Retinal pigment epithelial cell (primary cell): ENCODE data around the gene ARL16.

ENCODE experiments used
- DNase-seq: peaks from one replicate; pipeline ENCODE4 v3.0.0-alpha.2; 2010; ENCODE audit warnings: low read depth
- H3K4me3 ChIP-seq: 2 replicates; pipeline ENCODE4 v1.5.1; 2011; ENCODE audit warnings: mild to moderate bottlenecking, low read length, control low read depth, moderate library complexity
- TF ChIP-seq, protein P1 (sequence below): conservative IDR thresholded peaks from 2 replicates; pipeline ENCODE4 v1.5.1; 2011; ENCODE audit warnings: low read depth, low read length, control low read depth, inconsistent platforms

The ARL16 gene

DNA sequence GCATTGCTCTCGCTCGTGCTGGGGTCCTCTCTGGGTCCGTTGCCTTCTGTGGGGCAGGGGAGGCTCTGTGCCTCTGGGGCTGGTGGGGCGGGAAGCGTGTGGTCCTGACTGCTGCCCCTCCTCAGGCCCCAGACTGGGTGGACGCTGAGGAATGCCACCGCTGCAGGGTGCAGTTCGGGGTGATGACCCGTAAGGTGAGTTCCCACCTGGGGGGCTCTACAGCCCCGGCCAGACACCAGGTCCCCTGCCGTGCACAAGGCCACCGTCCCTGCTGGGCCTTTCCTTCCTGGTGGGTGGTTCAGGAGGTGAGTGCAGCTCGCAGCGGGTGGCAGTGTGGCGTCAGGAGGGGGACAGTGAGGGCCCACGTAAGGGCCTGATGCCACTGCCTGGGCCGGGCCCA, 7.0 kb upstream of the ARL16 start:
- DNase-seq: no peak
- TF ChIP-seq, protein P1, sequence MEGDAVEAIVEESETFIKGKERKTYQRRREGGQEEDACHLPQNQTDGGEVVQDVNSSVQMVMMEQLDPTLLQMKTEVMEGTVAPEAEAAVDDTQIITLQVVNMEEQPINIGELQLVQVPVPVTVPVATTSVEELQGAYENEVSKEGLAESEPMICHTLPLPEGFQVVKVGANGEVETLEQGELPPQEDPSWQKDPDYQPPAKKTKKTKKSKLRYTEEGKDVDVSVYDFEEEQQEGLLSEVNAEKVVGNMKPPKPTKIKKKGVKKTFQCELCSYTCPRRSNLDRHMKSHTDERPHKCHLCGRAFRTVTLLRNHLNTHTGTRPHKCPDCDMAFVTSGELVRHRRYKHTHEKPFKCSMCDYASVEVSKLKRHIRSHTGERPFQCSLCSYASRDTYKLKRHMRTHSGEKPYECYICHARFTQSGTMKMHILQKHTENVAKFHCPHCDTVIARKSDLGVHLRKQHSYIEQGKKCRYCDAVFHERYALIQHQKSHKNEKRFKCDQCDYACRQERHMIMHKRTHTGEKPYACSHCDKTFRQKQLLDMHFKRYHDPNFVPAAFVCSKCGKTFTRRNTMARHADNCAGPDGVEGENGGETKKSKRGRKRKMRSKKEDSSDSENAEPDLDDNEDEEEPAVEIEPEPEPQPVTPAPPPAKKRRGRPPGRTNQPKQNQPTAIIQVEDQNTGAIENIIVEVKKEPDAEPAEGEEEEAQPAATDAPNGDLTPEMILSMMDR: no peak
- no peak overlapping the region for H3K4me3 ChIP-seq

DNA sequence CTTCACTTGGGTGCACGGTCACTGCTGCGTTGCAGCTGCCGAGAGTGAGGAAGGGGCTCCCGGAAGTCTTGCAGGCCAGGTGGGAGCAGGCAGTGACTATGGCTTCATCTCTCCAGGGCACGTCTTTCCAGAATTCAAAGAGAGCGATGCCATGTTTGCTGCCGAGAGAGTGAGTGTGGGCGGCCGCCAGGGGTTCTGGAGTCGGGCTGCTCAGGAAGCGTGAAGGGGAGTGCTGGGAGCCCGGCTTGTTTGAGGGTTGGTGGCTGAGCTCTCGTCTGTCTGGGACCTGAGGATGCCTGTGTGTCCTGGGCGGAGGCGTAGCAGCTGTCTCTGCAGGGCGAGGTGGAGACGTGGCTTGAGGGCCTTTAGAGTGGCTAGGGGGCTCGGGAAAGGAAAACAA, 6.5 kb upstream of the ARL16 start:
- TF ChIP-seq, protein P1: no peak
- no peak for DNase-seq

DNA sequence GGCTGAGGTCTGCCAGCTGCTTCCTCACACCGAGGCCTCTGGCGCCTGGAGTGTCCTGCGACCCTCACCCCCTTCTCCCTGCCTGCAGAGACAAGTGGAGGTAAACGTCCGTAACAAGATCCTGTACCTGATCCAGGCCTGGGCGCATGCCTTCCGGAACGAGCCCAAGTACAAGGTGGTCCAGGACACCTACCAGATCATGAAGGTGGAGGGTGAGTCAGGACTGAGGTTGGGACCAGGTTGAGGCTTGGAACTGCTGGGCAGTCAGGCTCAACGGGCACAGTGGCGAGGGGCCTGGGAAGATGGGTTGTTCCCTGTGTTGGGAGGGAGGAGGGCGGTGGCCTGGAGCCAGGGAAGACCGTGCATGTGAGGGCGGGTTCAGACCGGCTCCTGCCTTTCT, 5.0 kb upstream of the ARL16 start:
- TF ChIP-seq, protein P1: no peak
- no peak for DNase-seq
- H3K4me3 ChIP-seq: no peak overlapping the region

More for the DNA sequence above, 6.5 kb upstream of the ARL16 start:
- no peak overlapping the region for H3K4me3 ChIP-seq

DNA sequence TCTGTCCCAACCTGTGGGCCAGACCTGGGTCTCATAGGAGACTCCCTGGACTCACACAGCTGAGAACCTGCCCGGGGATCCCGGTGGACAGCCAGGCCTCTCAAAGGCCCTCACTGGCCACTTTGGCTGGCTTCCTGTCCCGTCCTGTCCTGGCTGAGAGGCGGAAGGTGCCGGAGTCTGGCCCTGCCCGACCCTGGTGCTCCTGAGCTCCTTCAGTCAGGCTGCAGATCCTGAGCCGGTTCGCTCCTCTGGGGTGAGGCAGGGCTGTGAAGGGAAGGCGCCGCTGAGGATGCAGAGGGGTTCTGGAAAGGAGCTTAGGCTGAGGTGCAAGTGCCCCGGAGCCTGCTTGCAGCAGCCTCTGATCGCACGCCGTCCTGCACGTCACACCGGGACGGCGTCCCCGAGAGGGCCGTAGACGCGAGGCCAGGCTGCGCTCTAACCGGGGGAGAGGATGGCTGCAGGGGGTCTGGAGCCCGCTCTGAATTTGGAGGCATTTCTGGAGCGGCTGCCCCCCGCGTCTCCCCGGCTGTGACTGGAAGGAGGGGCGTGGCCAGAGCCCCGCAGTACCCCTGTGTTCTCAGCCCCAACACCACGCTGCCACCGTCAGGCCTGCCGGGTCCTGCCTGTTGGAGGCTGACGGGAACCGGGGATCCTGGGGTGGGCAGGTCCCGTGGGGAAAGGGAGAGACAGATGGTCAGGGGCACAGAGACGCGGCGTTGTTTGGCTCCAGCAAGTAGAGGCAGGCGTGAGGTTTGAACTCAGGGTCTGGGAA, 4.4 kb upstream of the ARL16 start:
- TF ChIP-seq, protein P1: no peak
- no peak for DNase-seq
- H3K4me3 ChIP-seq: no peak overlapping the region

DNA sequence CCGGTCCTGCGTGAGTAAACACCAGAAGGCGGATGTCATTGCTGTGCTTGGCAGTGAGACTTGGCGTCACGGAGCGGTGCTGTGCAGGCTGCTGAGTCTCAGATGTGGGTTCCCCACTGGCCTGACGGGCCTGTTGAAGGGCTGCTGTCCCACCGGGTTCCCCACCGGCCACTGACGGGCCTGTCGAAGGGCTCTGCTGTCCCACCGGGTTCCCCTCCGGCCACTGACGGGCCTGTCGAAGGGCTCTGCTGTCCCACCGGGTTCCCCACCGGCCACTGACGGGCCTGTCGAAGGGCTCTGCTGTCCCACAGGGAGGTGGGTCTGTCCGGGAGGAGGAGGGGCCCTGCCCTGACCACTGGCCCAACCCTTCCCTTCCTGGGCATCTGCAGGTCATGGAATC, 3.0 kb upstream of the ARL16 start:
- H3K4me3 ChIP-seq: no peak overlapping the region
- TF ChIP-seq, protein P1: no peak
- DNase-seq: no peak

DNA sequence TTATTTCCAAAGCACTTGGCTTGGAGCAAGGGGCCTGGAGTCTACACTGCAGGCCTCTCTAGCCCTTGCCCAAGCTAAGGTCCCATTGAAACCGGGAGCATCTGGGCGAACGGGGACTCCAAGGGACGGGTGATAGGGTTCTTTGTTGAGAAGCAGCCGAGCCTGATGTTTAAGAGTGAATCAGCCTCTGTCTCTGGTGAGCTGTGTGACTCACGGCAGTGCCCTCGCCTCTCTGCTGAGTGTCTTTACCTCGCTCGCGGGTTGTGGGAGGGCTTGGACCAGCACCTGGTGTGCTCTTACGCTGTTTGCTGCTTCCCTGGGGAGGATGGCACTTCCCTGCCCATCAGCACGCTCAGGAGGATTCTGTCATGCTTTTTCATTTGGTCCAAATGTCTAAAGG, 1.5 kb upstream of the ARL16 start:
- DNase-seq: no peak
- TF ChIP-seq, protein P1: no peak
- peak overlapping the region; percentile 90 for H3K4me3 ChIP-seq

DNA sequence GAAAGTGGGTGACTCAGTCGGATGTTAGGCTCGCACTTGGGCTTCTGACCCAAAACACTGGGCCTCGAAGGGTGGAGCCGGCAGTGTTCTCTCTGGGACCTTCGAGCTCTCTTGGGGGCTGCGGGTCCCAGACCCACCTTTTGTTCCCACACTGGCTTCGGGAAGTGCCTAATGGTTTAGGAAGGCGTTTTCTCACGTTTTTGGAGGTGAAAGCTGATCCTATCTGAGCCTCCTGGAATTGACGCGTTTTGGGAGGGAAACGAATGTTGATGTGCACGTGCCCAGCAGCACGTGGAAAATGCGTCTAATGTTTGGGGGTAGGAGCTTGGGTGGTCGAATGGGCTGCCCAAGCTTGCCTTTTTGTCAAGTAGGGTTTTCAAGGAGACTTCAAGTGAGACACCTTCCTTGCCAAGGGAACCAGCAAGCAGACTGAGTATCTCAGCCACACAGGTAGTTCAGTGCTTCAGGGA, 880 bp upstream of the ARL16 start:
- TF ChIP-seq, protein P1: no peak
- peak overlapping the region; percentile 90 for H3K4me3 ChIP-seq
- DNase-seq: no peak
